Hepatocyte (in vitro differentiated cells): ENCODE measurements around the gene KLHL30. TPM values are rescaled to one million over a fixed set of nuclear protein-coding genes. Genes with fewer than 3 reads are reported as not detected.

Experiments
- DNase-seq: peaks from one replicate; pipeline ENCODE4 v3.0.0-alpha.2; 2016; ENCODE audit warnings: low spot score
- H2AFZ ChIP-seq: fragments of 200-600 bp; sonication (generic); 2 replicates; pipeline ENCODE4 v1.6.0; 2016; ENCODE audit warnings: antibody characterized with exemption, mild to moderate bottlenecking
- H3K27ac ChIP-seq: fragments of 200-600 bp; sonication (generic); 2 replicates; pipeline ENCODE4 v1.5.1; 2016; ENCODE audit warnings: mild to moderate bottlenecking
- H3K27me3 ChIP-seq: fragments of 200-600 bp; sonication (generic); 2 replicates; pipeline ENCODE4 v1.6.1; 2016
- H3K36me3 ChIP-seq: fragments of 200-600 bp; sonication (generic); replicated peaks from 2 replicates; pipeline ENCODE4 v1.5.1; 2016; ENCODE audit warnings: low read depth; ENCODE audit not compliant: insufficient read depth
- H3K4me1 ChIP-seq: fragments of 200-600 bp; sonication (generic); 2 replicates; pipeline ENCODE4 v1.5.1; 2016; ENCODE audit warnings: mild to moderate bottlenecking, moderate library complexity; ENCODE audit not compliant: insufficient read depth
- H3K4me2 ChIP-seq: fragments of 200-600 bp; sonication (generic); 2 replicates; pipeline ENCODE4 v1.6.0; 2016
- H3K4me3 ChIP-seq: fragments of 200-600 bp; sonication (generic); 2 replicates; pipeline ENCODE4 v1.5.1; 2016; ENCODE audit warnings: mild to moderate bottlenecking
- H3K79me2 ChIP-seq: fragments of 200-600 bp; sonication (generic); 2 replicates; pipeline ENCODE4 v1.6.0; 2017; ENCODE audit warnings: mild to moderate bottlenecking
- H3K9me2 ChIP-seq: fragments of 200-600 bp; sonication (generic); replicated peaks from 2 replicates; pipeline ENCODE4 v1.6.0; 2017; ENCODE audit warnings: mild to moderate bottlenecking; ENCODE audit not compliant: insufficient read depth
- H3K9me3 ChIP-seq: fragments of 200-600 bp; sonication (generic); 2 replicates; pipeline ENCODE4 v1.5.1; 2016; ENCODE audit warnings: low read depth, mild to moderate bottlenecking
- H4K20me1 ChIP-seq: fragments of 200-600 bp; sonication (generic); 2 replicates; pipeline ENCODE4 v1.6.0; 2016; ENCODE audit warnings: mild to moderate bottlenecking; ENCODE audit not compliant: insufficient read depth, poor library complexity, severe bottlenecking
- EZH2 ChIP-seq: fragments of 200-600 bp; sonication (generic); IDR thresholded peaks from 2 replicates; pipeline ENCODE4 v1.6.1; 2016; ENCODE audit warnings: antibody characterized with exemption, mild to moderate bottlenecking, borderline replicate concordance
- EZH2phosphoT487 ChIP-seq: fragments of 200-600 bp; sonication (generic); IDR thresholded peaks from one replicate; pipeline ENCODE4 v1.6.1; 2018; ENCODE audit warnings: antibody characterized with exemption, mild to moderate bottlenecking, low read depth, moderate library complexity; ENCODE audit not compliant: unreplicated experiment, severe bottlenecking
- WGBS: methylation state at CpG from one replicate; pipeline ENCODE4 v1.1.6; 2016; ENCODE audit warnings: low lambda C conversion rate; ENCODE audit errors: missing lambda C conversion rate; 5-methylcytosine and 5-hydroxymethylcytosine counted together
- polyA plus RNA-seq: library from polyadenylated mRNA; unstranded; fragments of >200 nt; fragmentation: Nextera tagmentation; extraction: Ambion mirVana; gene quantifications from 2 replicates; pipeline ENCODE4 v1.2.1, GENCODE V29; 2016
- total RNA-seq: library from RNA; depleted of rRNA; stranded (reverse); fragments of >200 nt; gene quantifications from 2 replicates; pipeline ENCODE4 v1.2.3, GENCODE V29; 2014
- TF ChIP-seq, protein P1 (sequence below): fragments of 200-600 bp; sonication (generic); IDR thresholded peaks from 2 replicates; pipeline ENCODE4 v1.5.1; 2016; ENCODE audit warnings: antibody characterized with exemption, mild to moderate bottlenecking; ENCODE audit not compliant: poor library complexity

KLHL30 gene
- total and polyA plus RNA-seq, 2 experiments from 2014 or later = 0.15 TPM; not detected in 1

DNA sequence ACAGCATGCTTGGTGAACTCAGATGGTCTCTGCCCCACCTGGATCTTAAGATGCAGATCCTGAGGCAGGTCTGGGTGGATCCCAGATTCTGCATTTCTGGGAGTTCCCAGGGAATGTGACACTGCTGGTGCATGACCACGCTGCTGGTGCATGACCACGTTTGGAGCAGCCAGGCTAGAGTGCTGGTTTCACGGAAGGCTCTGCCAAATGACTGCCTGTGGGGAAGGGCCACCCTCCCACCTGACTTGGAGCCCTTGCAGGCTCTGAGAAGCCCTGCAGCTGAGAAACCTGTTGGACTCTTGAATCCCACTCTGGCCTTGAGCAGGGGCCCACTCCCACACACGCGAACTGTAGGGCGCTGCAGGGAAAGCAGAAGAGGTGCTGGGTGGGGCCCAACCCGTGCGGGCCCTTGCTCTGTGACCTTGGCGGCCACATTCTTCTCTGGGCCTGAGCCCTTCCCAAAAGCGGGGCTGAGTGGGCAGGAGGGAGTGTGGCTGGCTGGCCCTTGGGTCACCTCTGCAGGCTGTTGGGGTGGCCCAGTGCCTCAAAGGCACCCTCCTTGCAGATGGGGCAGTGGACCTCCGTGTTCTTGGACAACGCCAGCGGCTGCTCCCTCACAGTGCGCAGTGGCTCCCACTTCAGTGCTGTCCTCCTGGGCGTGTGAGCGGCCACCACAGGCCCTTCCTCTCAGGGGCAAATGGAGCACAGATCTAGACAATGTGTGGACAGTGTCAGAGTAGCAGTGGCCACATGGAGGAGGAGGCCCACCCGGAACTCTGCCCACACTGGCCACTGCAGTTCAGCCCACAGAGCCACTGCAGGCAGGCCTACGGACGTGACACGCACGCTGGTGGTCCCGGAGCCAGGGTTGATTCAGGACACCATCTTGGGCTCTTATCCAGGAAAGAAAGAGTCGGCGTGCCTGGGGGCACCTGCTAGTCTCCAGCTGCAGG lies 28.2 kb downstream of the KLHL30 start:
- Histone ChIP-seq H3K4me2 (no peak overlapping the region), H3K27ac (no peak overlapping the region), H3K9me3 (no peaks in the 10 kb centered on the region), H3K4me3 (no peak overlapping the region), H3K27me3 (peaks cover 25% of the 10 kb centered on the region), H3K79me2 (no peaks in the 10 kb centered on the region), H3K36me3 (no peaks in the 10 kb centered on the region), H3K4me1 (peaks cover 15% of the 10 kb centered on the region), H3K9me2 (no peaks in the 10 kb centered on the region), H4K20me1 (no peaks in the 10 kb centered on the region), H2AFZ (no peak overlapping the region)
- WGBS = 90% methylated on average over 24 of the region's 24 CpGs
- no peak for TF ChIP-seq EZH2phosphoT487
- TF ChIP-seq, protein P1, sequence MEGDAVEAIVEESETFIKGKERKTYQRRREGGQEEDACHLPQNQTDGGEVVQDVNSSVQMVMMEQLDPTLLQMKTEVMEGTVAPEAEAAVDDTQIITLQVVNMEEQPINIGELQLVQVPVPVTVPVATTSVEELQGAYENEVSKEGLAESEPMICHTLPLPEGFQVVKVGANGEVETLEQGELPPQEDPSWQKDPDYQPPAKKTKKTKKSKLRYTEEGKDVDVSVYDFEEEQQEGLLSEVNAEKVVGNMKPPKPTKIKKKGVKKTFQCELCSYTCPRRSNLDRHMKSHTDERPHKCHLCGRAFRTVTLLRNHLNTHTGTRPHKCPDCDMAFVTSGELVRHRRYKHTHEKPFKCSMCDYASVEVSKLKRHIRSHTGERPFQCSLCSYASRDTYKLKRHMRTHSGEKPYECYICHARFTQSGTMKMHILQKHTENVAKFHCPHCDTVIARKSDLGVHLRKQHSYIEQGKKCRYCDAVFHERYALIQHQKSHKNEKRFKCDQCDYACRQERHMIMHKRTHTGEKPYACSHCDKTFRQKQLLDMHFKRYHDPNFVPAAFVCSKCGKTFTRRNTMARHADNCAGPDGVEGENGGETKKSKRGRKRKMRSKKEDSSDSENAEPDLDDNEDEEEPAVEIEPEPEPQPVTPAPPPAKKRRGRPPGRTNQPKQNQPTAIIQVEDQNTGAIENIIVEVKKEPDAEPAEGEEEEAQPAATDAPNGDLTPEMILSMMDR = no peak
- DNase-seq = no peak

DNA sequence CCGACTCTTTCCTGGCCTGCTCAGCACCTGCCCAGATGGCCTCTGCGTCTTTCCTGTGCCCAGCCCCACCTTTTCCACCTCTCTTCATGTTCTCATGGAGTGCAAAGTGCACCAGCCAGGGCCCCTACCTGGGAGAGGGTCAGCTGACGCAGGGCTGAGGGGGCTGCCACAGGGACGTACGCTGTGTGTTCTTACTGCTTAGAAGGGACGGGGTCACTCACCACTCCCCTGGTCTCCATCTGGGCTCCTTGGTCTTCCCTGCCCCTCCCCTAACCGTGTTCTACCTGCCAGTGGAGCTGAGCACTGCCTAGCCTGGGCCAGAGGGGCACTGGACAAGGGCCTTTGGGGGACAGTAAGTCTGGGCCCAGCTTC lies 28.9 kb downstream of the KLHL30 start:
- H3K36me3 ChIP-seq = no peaks in the 10 kb centered on the region
- 95% methylated on average over 7 of the region's 7 CpGs for WGBS
- TF ChIP-seq EZH2 (no peak), EZH2phosphoT487 (no peak)
- TF ChIP-seq, protein P1 = no peak
- H2AFZ ChIP-seq = no peak overlapping the region
- peaks cover 22% of the 10 kb centered on the region for H3K27me3 ChIP-seq
- no peak overlapping the region for H3K27ac ChIP-seq
- H4K20me1 ChIP-seq = no peaks in the 10 kb centered on the region
- no peak overlapping the region for H3K4me2 ChIP-seq
- no peaks in the 10 kb centered on the region for H3K9me3 ChIP-seq
- no peaks in the 10 kb centered on the region for H3K79me2 ChIP-seq
- DNase-seq = no peak
- H3K4me1 ChIP-seq = peaks cover 15% of the 10 kb centered on the region
- no peaks in the 10 kb centered on the region for H3K9me2 ChIP-seq
- H3K4me3 ChIP-seq = no peak overlapping the region

DNA sequence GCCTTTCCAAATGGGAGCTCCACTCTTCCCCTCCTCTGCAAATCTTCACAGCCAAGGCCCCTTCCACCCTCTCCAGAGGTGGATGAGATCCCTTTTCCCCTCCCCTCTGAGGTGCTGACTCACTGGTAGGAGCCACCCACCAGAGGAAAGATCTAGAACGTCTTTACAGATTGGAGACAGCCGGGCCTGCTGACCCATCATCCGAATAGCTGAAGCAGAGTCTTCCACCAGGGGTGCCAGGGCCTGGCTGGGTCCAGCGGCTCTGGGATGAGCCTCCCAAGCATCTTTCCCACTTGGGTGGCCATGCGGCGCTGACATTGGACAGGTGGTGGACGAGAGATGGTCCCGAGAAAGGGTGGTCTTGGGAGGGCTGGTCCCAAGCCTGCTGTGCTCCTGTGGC lies 29.3 kb downstream of the KLHL30 start:
- no peak overlapping the region for H3K4me2 ChIP-seq
- WGBS = 93% methylated on average over 8 of the region's 8 CpGs
- H4K20me1 ChIP-seq = no peaks in the 10 kb centered on the region
- H3K4me3 ChIP-seq = no peak overlapping the region
- no peak overlapping the region for H3K27ac ChIP-seq
- H3K9me3 ChIP-seq = no peaks in the 10 kb centered on the region
- no peaks in the 10 kb centered on the region for H3K9me2 ChIP-seq
- TF ChIP-seq, protein P1 = no peak
- no peak for TF ChIP-seq EZH2phosphoT487
- TF ChIP-seq EZH2 = no peak
- peaks cover 15% of the 10 kb centered on the region for H3K4me1 ChIP-seq
- no peak overlapping the region for H2AFZ ChIP-seq
- H3K79me2 ChIP-seq = no peaks in the 10 kb centered on the region
- DNase-seq = no peak
- no peaks in the 10 kb centered on the region for H3K36me3 ChIP-seq
- peaks cover 17% of the 10 kb centered on the region for H3K27me3 ChIP-seq
